ENCODE results near the gene SYT15.

The SYT15 gene

GRCh38 chr10:46549171-46550075, 29.5 kb upstream of the SYT15 start:
- Mint-ChIP-seq H3K4me1 (no peaks in the 10 kb centered on the region), H3K36me3 (ENCODE audit: low read depth) (no peaks in the 10 kb centered on the region), H3K4me3 (no peak overlapping the region), H3K9me3 (no peaks in the 10 kb centered on the region), H3K27ac (no peak overlapping the region), H3K27me3 (ENCODE audit: low read depth) (peaks cover 3% of the 10 kb centered on the region)
- no peak for TF ChIP-seq CTCF (IDR thresholded peaks at IDR 0.05; ENCODE audit: unreplicated experiment in 3 of 3)

- no peak for TF ChIP-seq CTCF (IDR thresholded peaks at IDR 0.05; ENCODE audit: unreplicated experiment in 3 of 3)
- Mint-ChIP-seq H3K27me3 (ENCODE audit: low read depth) (no peaks in the 10 kb centered on the region), H3K27ac (no peak overlapping the region), H3K36me3 (ENCODE audit: low read depth) (no peaks in the 10 kb centered on the region), H3K9me3 (no peaks in the 10 kb centered on the region), H3K4me1 (no peaks in the 10 kb centered on the region), H3K4me3 (no peak overlapping the region)
Observed at GRCh38 chr10:46550076-46550790, 28.7 kb upstream of the SYT15 start.

- H3K27ac Mint-ChIP-seq, result no peak overlapping the region
- no peaks in the 10 kb centered on the region for H3K27me3 Mint-ChIP-seq (ENCODE audit: low read depth)
Observed at GRCh38 chr10:46550795-46551700, 27.9 kb upstream of the SYT15 start.

GRCh38 chr10:46551701-46552525, 27.0 kb upstream of the SYT15 start:
- H3K36me3 Mint-ChIP-seq (ENCODE audit: low read depth), result no peaks in the 10 kb centered on the region
- no peaks in the 10 kb centered on the region for H3K9me3 Mint-ChIP-seq
- H3K4me1 Mint-ChIP-seq, result no peaks in the 10 kb centered on the region
- H3K27ac Mint-ChIP-seq, result no peak overlapping the region
- no peak overlapping the region for H3K4me3 Mint-ChIP-seq
- TF ChIP-seq CTCF (IDR thresholded peaks at IDR 0.05; ENCODE audit: unreplicated experiment in 3 of 3), result no peak
- no peaks in the 10 kb centered on the region for H3K27me3 Mint-ChIP-seq (ENCODE audit: low read depth)

More at GRCh38 chr10:46550795-46551700, 27.9 kb upstream of the SYT15 start:
- TF ChIP-seq CTCF (IDR thresholded peaks at IDR 0.05; ENCODE audit: unreplicated experiment in 3 of 3), result no peak
- H3K36me3 Mint-ChIP-seq (ENCODE audit: low read depth), result no peaks in the 10 kb centered on the region
- no peak overlapping the region for H3K4me3 Mint-ChIP-seq
- no peaks in the 10 kb centered on the region for H3K4me1 Mint-ChIP-seq
- no peaks in the 10 kb centered on the region for H3K9me3 Mint-ChIP-seq

DNA sequence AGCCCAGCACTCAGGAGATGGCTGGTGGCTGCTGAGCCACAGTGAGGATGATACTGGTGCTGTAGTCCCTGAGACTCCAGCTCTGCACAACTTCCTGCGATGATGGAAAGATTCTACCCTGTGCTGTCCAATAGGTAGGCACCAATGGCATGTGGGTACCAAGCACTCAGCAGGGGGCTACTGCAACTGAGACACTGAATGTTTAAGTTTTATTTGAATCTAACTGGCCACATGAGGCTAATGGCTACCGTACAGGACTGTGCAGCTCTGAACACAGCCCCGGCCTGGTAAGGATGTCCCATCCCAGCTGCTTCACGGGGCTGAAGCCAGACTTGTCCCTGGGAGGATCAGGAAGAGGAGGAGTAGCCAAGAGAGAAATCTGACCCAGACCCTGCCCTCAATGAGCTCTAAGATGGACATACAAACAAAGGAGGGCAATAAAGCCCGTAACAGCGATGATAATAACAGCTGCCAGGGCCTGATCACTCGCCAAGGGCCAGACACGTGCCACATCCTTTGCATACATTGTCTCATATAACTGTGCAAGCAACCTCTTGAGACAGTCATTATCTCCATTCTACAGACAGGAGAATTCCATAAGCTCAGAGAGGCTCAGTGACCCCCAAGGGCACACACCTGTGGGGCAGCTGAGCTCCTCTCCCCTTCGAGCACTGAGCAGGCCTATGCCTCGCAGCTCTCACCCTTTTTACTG, 26.2 kb upstream of the SYT15 start:
- no peaks in the 10 kb centered on the region for H3K36me3 Mint-ChIP-seq (ENCODE audit: low read depth)
- H3K4me3 Mint-ChIP-seq, result no peak overlapping the region
- H3K9me3 Mint-ChIP-seq, result no peaks in the 10 kb centered on the region

More for the DNA sequence above, 26.2 kb upstream of the SYT15 start:
- Mint-ChIP-seq H3K27me3 (ENCODE audit: low read depth) (no peaks in the 10 kb centered on the region), H3K27ac (no peak overlapping the region), H3K4me1 (no peaks in the 10 kb centered on the region)
- no peak for TF ChIP-seq CTCF (IDR thresholded peaks at IDR 0.05; ENCODE audit: unreplicated experiment in 3 of 3)
